ENCODE data around the gene ACBD6.

The ACBD6 gene

DNA sequence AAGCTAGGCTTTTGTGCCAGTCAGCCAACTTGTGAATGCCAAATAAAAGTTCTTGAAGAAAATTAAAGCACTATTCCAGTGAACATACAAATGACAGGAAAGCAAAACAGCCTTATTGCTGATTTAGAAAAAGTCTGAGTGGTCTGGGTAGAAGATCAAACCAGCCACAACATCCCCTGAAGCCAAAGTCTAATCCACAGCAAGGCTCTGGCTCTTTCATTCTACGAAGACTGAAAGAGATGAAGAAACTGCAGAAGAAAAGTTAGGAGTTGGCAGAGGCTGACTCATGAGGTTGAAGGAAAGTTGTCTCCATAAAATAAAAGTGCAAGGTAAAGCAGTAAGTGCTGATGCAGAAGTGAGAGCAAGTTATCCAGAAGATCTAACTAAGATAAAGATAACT, 206.4 kb downstream of the ACBD6 start:
- DNase-seq (ENCODE audit: low read depth): no peak

DNA sequence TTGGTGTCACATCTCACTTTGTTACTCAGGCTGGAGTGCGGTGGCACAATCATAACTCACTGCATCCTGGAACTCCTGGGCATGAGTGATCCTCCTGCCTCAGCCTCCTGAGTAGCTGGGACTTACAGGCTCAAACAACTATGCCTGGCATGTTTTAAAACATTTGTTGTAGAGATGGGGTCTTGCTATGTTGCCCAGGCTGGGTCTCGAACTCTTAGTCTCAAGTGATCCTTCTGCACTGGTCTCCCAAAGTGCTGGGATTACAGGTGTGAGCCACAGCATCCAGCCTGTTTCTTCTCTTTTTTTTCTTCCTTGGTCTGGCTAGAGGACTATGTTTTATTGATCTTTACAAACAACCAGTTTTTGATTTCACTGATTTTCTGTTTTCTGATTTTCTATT, 207.7 kb downstream of the ACBD6 start:
- no peak for DNase-seq (ENCODE audit: low read depth)

DNA sequence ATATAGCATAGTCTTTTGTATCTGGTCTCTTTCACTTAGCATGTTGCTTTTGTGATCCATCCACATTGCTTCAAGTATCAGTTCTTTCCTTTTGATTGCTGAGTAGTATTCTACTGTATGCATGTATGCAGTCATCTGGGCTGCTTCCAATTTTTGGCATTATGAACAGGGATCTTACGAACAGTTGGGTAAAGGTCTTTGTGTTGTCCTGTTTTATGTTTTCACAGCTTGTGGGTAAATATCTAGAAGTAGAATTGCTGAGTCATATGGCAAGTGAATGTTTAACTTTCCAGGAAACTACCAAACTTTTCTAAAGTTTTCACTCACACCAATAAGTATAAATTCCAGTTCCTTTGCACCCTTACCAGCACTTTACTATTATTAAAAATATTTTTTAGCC, 211.4 kb downstream of the ACBD6 start:
- no peak for DNase-seq (ENCODE audit: low read depth)

DNA sequence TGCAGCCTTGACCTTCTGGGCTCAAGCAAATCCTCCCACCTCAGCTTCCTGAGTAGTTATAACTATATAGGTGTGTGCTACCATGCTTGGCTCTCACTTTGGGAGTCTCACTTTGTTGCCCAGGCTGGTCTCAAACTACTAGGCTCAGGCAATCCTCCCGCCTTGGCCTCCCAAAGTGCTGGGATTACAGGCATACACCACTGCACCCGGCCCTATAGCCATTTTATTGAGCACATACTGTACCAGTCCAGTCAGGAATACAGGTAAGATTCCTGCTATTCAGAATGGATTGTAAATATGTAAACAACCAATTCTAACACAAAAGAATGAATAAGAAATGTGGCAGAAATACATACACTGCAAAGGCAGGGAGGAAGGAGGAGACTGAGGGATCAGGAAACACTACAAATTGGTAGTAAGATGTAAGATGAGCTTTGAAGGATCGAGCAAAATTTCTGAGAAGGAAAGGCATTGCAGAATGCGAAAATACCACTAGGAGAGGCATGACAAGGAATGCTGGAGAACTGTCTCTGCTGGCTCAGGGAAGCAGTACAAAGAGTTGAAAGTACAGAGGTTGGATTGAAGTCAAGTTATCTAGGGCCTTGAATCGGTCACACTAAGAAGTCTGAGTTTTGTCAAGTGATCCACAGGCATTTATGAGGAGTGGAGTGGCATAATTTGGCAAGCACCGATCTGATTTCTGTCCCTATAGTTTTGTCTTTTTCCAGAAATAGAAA, 211.9 kb downstream of the ACBD6 start:
- DNase-seq (ENCODE audit: low read depth): no peak

DNA sequence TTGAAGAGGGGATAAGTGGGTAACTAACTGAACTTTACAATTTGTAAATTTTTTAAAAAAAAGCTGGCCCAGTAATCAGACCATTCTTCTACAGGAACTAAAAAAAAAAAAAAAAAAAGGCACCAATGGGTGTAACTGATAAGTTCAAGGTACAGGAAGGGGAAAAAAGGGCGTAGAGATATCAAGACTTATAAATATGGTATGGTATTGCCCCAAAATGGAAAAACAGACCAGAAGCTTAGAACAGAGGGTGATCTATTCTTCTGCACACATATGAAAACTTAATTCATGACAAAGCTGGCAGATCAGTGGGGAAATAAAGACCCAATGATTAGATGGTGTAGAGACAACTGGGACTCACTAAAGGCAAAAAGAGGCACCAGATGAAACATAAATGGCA, 213.4 kb downstream of the ACBD6 start:
- no peak for DNase-seq (ENCODE audit: low read depth)

DNA sequence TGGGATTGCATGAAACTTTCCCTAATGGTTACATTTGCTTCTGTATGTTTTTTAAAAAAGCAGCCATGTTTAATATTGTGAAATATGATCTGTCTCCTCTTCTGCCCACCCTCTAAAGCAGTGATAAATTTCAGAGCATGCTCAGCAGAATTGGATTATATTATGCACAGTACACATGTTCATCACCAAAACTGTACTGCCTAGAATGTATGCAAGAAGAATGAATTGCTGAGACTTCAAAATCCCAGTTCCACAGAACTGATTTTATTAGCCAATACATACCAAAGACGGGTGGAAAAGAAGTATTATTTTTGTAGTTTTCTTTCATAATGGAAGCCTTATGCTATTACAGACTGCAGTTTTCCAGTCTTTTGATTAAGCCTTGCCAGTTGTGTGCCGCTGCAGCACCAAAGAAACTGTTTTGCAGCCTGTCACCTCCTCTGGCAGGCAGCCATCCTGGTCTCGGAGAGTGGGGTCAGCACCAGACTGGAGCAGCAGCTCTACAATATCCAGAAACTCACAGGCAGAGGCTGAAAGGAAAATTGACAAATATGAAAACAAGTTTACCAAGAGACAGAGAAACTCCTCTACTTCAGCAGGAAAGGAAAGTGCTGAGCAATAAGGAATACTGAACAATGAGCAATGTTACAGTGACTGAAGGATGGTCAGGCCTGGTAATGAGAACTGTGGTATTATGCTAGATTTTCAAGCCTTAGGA, 214.2 kb downstream of the ACBD6 start:
- no peak for DNase-seq (ENCODE audit: low read depth)

DNA sequence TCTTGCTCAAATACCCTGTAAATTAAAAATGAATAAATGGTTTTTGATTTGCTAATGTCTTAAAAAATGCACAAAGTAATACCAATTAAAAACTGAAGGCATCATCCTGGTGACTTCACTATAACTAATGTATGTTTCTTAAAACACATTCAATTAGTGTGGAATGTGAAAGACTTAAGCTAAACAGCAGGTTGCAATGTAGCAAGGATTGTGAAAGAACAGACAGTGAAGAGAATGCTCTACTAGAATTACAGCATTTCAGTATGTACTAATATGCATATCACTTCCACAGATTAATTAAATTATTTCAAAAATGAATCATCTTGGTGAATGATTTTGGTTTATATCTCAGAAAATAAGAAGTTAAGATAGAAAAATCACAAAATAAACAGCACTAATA, 216.0 kb downstream of the ACBD6 start:
- no peak for DNase-seq (ENCODE audit: low read depth)

DNA sequence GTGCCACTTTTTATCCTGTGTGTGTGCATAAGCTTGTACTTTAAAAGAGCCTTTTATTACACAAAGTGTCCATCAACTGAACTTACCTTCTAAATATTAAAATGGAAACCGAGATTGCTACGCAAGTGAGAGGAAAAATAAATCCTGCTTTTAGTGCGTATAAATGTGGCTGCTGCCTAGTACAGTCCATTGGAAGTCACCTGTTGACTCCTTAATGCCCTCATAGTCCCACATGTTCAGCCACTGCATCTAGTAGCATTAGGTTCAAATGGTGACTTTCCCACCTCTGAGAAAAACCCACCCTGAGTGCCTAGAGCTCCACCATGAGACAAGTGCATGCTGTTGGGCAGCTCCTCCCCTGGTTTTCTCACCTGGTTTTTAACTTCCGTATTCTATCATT, 219.3 kb downstream of the ACBD6 start:
- no peak for DNase-seq (ENCODE audit: low read depth)

DNA sequence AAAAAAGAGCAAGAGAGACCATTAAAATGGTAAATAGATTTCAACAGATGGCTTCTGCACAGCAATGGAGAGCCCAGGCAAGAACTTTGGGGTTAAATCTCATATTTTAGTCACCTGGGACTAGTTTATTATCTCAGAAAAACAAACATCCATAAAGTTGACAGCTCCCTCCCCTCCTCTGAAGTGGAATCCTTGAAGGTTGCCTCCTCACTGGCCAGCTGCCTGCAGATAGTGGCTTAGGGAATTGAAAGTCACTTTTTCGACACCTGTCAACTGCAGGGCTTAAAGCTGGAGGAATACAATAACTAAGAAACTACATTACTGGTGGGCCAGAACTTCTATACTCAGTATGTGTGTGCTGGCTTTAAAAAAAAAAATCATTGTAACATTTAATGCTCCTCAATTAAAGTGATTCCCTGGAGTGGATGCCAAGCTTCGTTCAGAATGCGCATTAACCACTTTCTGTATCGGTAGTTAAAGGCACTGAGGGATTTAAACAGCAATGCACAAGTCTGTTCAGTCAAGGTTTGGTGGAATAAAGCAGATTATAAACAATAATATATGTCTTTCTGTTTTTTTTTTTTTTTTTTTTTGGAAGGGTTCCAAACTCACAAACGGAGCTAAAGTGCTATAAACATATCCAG, 219.9 kb downstream of the ACBD6 start:
- DNase-seq (ENCODE audit: low read depth): no peak

DNA sequence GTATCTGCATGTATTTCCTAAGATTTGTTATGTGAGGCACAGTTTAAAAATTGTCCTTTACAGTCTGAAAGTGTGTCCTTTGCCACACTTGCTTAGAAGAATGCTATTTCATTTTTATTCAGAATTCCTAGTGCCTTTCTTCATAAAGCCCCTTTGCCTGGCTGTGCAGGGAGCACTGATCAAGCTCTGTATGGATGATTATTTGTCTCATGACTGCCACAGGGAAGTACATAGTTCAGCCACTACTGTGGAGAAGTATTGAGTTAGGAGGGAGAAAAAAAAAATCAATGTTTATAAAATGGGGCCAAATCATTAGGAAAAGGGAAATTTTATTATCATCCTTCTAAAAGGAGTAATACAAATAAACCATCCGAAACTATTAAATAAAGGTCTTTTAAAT, 220.9 kb downstream of the ACBD6 start:
- DNase-seq (ENCODE audit: low read depth): no peak

DNA sequence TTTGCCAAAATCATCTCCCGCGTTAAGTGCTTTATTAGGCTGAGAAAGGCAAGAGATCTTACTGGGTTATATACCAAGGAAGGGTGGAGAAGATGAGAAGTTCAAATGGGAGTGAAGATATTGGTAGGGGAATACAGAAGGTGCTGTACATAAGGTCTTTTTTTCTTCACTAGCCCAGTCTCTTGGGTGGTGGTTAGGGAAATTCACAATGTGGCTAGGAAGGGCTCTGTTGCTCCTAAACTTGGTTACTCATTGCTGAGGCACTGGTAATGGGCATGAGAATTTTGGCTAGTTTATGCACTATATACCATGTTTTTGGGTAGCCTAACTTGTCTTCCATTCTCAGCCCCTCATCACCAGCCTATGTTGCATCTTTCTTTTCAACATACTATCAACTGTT, 221.8 kb downstream of the ACBD6 start:
- no peak for DNase-seq (ENCODE audit: low read depth)

DNA sequence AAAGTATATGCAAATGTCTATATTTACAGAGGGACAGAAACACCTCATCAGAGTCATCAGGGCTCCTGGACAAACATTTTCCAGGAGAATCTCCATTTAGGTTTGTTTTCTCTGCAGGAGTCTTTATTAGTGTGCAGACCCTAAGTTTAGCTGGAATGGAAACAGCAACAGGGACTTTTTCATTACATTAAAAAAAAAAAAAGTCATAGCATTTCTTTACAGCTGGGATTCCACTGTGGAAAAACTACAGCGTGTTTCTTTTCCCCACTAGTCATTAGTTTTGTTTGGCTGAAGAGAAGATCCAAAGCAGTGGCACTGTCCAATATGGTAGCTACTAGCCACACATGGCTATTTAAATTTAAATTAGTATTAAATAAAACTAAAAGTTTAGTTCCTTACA, 222.7 kb downstream of the ACBD6 start:
- no peak for DNase-seq (ENCODE audit: low read depth)

DNA sequence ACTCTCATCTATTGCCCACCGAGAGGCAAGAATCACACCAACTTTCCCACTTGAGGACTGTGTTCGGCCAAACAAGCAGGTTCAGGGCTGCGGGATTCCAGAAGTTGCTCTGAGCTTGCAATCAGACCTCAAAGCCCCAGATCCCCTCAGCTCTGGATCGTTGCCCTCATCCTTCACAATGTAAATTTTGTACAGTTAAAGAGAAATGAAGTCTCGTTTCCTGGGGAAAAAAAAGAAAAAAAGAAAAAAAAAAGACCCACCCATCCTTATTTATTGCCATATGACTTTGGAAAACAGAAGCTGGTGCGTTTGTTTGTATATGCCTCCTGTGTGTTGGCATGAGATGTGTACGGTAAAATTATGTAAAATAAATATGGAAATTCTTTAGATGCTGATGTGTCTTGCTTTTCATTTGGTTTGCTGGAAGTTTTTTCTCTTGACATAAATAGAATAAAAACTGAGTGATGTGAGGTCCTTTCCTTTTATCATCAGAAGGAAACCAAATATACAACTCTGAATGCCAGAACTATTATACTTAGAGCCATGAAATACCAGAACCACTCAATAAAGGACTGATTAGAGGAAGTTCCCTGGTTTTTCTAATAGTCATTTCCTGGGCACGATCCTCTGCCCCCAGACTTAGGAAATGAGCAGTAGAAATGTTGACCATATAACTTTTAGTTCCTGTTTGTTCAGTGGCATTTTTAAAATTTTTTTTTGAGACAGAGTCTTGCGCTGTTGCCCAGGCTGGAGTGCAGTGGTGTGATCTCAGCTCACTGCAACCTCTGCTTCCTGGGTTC, 223.6 kb downstream of the ACBD6 start:
- no peak for DNase-seq (ENCODE audit: low read depth)

DNA sequence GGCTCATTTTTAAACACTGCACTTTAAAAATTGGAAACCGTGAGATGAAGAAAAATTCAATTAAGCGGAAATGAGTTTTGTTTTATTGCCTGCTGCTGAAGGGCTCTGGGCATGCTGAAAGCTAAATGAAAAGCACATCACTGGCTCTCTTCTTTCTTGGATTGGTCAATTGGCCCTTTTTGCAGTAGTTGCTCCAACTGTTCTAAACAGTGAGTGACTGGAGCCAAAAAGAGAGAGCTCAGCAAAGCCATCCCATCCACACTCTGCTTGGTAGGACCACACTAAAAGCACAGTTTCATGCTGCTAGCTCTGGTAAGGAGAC, 224.2 kb downstream of the ACBD6 start:
- no peak for DNase-seq (ENCODE audit: low read depth)

DNA sequence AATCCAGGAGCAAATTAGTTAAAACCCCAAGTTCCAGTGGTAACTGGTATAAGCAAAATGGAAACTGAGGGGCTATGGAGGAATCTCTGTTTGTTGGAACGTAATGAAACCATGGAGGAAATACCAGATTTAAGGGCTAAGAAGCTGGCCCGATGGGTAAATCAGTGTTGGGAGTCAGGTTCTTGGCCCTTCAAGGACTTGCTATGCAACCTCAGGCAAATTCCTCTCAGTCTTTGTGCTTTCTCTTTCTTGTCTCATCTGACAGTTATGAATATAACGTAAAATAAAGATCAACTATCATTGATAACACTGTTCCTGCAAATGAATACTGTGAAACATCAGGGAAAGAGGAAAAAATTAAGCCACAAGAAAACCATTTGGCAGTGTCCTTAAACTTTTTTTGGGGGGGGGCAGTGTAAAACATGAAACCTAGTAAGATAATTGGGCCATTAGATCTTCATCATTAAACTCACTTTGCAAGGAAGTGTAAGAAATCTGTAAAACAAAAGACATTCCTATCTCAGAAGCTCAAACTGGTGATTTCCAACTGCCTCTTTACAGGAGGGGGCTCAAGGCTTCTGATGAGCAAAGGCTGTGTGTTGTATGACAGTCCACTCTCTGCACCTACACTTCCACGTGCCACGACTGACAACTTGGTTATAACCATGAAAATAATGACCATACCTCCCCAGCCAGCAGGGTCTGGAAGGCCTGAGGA, 224.7 kb downstream of the ACBD6 start:
- DNase-seq (ENCODE audit: low read depth): no peak

DNA sequence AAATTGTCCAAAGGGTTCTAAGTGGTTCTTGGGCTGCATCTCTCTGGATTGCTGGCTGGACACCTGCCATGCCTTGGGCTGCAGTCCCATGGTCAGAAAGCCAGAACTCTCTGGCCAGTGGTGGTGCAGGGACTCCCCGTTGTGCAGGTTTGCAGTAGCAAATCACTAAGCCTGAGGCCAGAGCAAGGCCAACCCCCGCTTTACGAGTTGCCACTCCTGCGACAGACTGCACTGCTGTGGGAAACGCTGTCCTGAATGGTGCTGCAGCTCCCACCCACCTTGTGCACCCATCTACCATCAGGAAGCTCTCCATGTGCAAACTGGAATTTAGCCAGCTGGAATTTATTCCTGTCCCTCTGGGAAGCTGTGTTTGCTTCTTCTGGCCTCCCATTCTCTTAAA, 226.7 kb downstream of the ACBD6 start:
- no peak for DNase-seq (ENCODE audit: low read depth)

DNA sequence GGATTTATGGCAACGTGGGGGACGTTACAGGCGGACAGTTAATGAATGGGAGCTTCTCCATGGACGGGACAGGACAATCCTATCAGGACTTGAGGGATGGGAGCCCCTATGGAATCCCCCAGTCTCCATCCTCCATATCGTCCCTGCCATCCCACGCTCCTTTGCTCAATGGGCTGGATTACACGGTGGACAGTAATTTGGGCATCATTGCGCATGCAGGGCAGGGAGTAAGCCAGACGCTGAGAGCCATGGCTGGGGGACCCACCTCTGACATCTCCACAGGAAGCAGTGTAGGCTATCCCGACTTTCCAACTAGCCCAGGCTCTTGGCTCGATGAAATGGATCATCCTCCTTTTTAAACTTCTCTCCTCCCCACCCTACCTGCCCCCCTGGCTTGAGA, 228.2 kb downstream of the ACBD6 start:
- no peak for DNase-seq (ENCODE audit: low read depth)

DNA sequence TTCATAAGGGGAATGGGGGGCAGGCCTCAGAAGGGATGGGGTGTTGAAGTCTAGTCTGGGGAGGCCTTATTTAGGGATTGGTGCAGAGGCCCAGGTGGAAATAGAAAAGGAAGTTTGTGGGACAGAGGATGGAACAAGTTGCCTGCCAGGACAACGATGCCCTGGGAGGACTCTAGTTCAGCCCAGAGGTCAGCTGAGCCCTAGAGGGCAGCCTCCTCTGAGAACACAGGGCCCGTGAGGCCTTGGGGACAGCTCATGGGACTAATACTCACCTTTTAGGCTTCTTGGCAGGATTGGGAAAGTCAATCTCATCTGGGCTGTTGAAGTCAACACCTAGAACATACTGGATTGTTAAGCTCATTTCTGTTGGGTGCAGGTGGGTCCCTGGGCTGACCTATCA, 229.3 kb downstream of the ACBD6 start:
- DNase-seq (ENCODE audit: low read depth): no peak

DNA sequence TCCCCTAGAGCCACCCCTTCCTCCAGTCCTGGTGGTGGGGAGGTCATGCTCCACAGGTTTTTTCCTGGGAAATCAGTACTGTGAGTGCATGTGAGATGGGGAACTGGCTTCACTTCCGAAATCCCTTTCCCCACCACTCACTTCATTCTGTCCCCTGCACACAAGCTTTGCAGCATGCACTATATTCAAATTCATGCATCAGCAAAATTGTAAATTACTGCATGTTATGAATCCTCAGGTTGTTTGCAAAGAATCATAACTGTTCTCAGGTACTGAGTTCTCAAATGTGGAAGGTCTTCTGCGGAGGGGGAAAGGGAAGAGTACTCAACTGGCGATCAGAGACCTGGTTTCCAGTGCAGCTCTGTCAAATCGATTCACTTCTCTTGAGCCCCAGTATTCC, 230.0 kb downstream of the ACBD6 start:
- DNase-seq (ENCODE audit: low read depth): no peak

DNA sequence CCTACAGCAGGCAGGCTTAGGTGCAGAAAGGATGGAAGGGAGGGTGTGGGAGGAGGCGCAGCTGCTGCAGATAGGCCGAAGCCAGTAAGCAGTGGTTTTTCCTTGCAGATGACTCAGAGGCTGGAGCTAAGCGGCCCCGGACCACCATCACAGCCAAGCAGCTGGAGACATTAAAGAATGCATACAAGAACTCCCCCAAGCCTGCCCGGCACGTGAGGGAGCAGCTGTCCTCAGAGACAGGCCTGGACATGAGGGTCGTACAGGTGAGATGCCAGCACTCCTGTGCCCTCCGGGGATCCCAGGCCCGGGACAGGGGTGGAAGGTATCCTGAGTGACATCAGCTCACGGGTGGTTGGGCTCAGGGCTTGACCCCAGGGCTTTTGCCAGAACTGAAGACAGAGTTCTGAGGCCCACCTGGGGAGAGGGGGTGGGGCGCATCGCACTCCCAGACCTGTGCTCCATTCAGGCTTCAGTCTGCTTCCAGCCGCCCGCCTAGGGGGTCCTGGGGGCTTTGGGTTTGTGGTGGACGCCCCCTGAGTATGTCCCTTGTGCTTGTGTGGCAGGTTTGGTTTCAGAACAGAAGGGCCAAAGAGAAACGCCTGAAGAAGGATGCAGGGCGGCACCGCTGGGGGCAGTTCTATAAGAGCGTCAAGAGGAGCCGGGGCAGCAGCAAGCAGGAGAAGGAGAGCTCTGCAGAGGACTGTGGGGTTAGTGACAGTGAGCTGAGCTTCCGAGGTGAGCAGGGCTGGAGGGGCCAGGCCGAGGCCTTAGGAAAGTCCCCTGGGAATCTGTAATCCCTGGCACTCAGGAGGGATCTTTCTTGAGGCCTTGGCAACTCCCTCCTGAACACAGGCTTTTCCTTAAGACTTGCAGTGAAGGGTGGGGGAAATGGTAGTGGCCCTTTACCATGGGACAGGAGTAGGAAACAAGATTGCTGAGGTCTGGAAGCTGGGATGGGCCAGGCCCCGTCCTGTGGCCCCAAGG, 230.8 kb downstream of the ACBD6 start:
- no peak for DNase-seq (ENCODE audit: low read depth)
